Gastrocnemius medialis (tissue), 4 donors: Measurements from ENCODE around the gene AFF3. TPM values are rescaled to one million over a fixed set of nuclear protein-coding genes. Genes with fewer than 3 reads are reported as not detected.

Source experiments
- ATAC-seq, 2 donors: fragments of 150-250 bp; one replicate each; pipeline ENCODE4 v1.9.1; 2016
- DNase-seq, 2 donors: peaks; one replicate each; pipeline ENCODE4 v3.0.0-alpha.2; 2019
- H3K27ac ChIP-seq, 4 donors: fragments of 200-600 bp; sonication (generic); 1 replicate in 1 of 4; 2 replicates in 3 of 4; pipeline ENCODE4 v1.5.1; 2016 to 2018; ENCODE audit warnings: mild to moderate bottlenecking in 2 of 4, moderate library complexity in 1 of 4
- H3K27me3 ChIP-seq, 3 donors: fragments of 200-600 bp; sonication (generic) in 2 of 3; 1 replicate in 1 of 3; 2 replicates in 2 of 3; pipeline versions ENCODE4 v1.5.1 to v1.6.0; 2016 to 2019; ENCODE audit warnings: mild to moderate bottlenecking in 1 of 3, moderate library complexity in 1 of 3
- H3K36me3 ChIP-seq, 2 donors: fragments of 200-600 bp; sonication (generic) in 1 of 2; one replicate each; pipeline ENCODE4 v1.5.1; 2017 to 2018
- H3K4me1 ChIP-seq, 2 donors: fragments of 200-600 bp; sonication (generic) in 1 of 2; one replicate each; pipeline ENCODE4 v1.5.1; 2016 to 2017; ENCODE audit warnings: mild to moderate bottlenecking in 2 of 2
- H3K4me3 ChIP-seq, 4 donors: fragments of 200-600 bp; sonication (generic) in 3 of 4; 1 replicate in 1 of 4; 2 replicates in 3 of 4; pipeline ENCODE4 v1.5.1; 2016 to 2019; ENCODE audit warnings: mild to moderate bottlenecking in 2 of 4
- H3K9me3 ChIP-seq, 3 donors: fragments of 200-600 bp; sonication (generic) in 2 of 3; 1 replicate in 1 of 3; 2 replicates in 2 of 3; pipeline ENCODE4 v1.5.1; 2016 to 2019
- CTCF ChIP-seq, 5 experiments: fragments of 450-650 bp in 3 of 5; fragments of 200-600 bp in 2 of 5; sonication (generic) in 2 of 5; IDR thresholded peaks in 4 of 5; conservative IDR thresholded peaks in 1 of 5; 1 replicate in 4 of 5; 2 replicates in 1 of 5; pipeline ENCODE4 v1.5.1; 2016 to 2019; ENCODE audit warnings: antibody characterized with exemption in 5 of 5, mild to moderate bottlenecking in 3 of 5, moderate library complexity in 3 of 5
- POLR2A ChIP-seq, 2 donors: fragments of 450-650 bp; IDR thresholded peaks; one replicate each; pipeline ENCODE4 v1.6.1; 2017; ENCODE audit warnings: antibody characterized with exemption in 2 of 2, mild to moderate bottlenecking in 2 of 2, moderate library complexity in 2 of 2
- in situ Hi-C, 4 donors: fragments of 200-750 bp; cut with MboI; loops; one replicate each; pipeline versions ENCODE4 v1.15.0 to v1.8.0; 2017; ENCODE audit warnings: low sequenced_read_pairs in 4 of 4
- intact Hi-C: fragments of 100-400 bp; cut with DNase I; formaldehyde crosslinking; loops from one replicate; pipeline ENCODE4 v1.15.1; 2023; ENCODE audit warnings: low total_unique reads
- total RNA-seq, 4 donors: library from RNA; depleted of rRNA; stranded (reverse); fragments of >200 nt; gene quantifications; one replicate each; pipeline versions ENCODE4 v1.1.0 to v1.2.3, GENCODE V29; 2016

Gene AFF3
- total RNA-seq, 4 donors from 2014 or later = 0.22 to 0.55 (median 0.47) TPM

- in situ Hi-C loops (no loop called here), intact Hi-C loops (no loop called here)
- Histone ChIP-seq H3K36me3 (no peaks in the 10 kb centered on the region), H3K4me1 (no peaks in the 10 kb centered on the region), H3K27ac (no peak overlapping the region), H3K9me3 (no peaks in the 10 kb centered on the region), H3K4me3 (no peak overlapping the region), H3K27me3 (no peaks in the 10 kb centered on the region)
- DNase-seq (no peak), ATAC-seq (no peak)
- TF ChIP-seq CTCF (IDR thresholded peaks at IDR 0.05 in 4 of 5, conservative IDR thresholded peaks at IDR 0.05 in 1 of 5) (no peak), POLR2A (IDR thresholded peaks at IDR 0.05) (no peak)
Observed at GRCh38 chr2:99987160-99987559, 155.2 kb downstream of the AFF3 start.

GRCh38 chr2:99984799-99985515 lies 157.4 kb downstream of the AFF3 start:
- Histone ChIP-seq H3K27me3 (no peaks in the 10 kb centered on the region), H3K36me3 (no peaks in the 10 kb centered on the region), H3K4me1 (no peaks in the 10 kb centered on the region), H3K27ac (no peak overlapping the region), H3K4me3 (no peak overlapping the region), H3K9me3 (no peaks in the 10 kb centered on the region)
- in situ Hi-C loops = no loop called here
- intact Hi-C loops = no loop called here
- TF ChIP-seq POLR2A (IDR thresholded peaks at IDR 0.05) (no peak), CTCF (IDR thresholded peaks at IDR 0.05 in 4 of 5, conservative IDR thresholded peaks at IDR 0.05 in 1 of 5) (no peak)
- no peak for ATAC-seq
- no peak for DNase-seq

- H3K4me1 ChIP-seq = no peaks in the 10 kb centered on the region
- H3K27me3 ChIP-seq = no peaks in the 10 kb centered on the region
- TF ChIP-seq POLR2A (IDR thresholded peaks at IDR 0.05) (no peak), CTCF (IDR thresholded peaks at IDR 0.05 in 4 of 5, conservative IDR thresholded peaks at IDR 0.05 in 1 of 5) (no peak)
- H3K27ac ChIP-seq = no peak overlapping the region
- H3K36me3 ChIP-seq = no peaks in the 10 kb centered on the region
- in situ Hi-C loops (no loop called here), intact Hi-C loops (no loop called here)
- no peak for DNase-seq
- no peaks in the 10 kb centered on the region for H3K9me3 ChIP-seq
- no peak for ATAC-seq
- H3K4me3 ChIP-seq = no peak overlapping the region
Observed at GRCh38 chr2:99982744-99983143, 159.6 kb downstream of the AFF3 start.

- ATAC-seq (no peak), DNase-seq (no peak)
- H3K27me3 ChIP-seq = no peaks in the 10 kb centered on the region
- no peaks in the 10 kb centered on the region for H3K36me3 ChIP-seq
- no peak overlapping the region for H3K27ac ChIP-seq
- intact Hi-C loops = no loop called here
- no peaks in the 10 kb centered on the region for H3K9me3 ChIP-seq
- no peaks in the 10 kb centered on the region for H3K4me1 ChIP-seq
- TF ChIP-seq POLR2A (IDR thresholded peaks at IDR 0.05) = no peak
- no peak for TF ChIP-seq CTCF (IDR thresholded peaks at IDR 0.05 in 4 of 5, conservative IDR thresholded peaks at IDR 0.05 in 1 of 5)
- H3K4me3 ChIP-seq = no peak overlapping the region
- in situ Hi-C loops = no loop called here
Observed at GRCh38 chr2:99981840-99982239, 160.6 kb downstream of the AFF3 start.

- Histone ChIP-seq H3K27ac (no peak overlapping the region), H3K9me3 (no peaks in the 10 kb centered on the region), H3K4me1 (no peaks in the 10 kb centered on the region), H3K27me3 (no peaks in the 10 kb centered on the region), H3K4me3 (no peak overlapping the region), H3K36me3 (no peaks in the 10 kb centered on the region)
- DNase-seq (no peak), ATAC-seq (no peak)
- no peak for TF ChIP-seq CTCF (IDR thresholded peaks at IDR 0.05 in 4 of 5, conservative IDR thresholded peaks at IDR 0.05 in 1 of 5)
- TF ChIP-seq POLR2A (IDR thresholded peaks at IDR 0.05) = no peak
- in situ Hi-C loops = no loop called here
- intact Hi-C loops = no loop called here
Observed at GRCh38 chr2:99980176-99980575, 162.2 kb downstream of the AFF3 start.
